ENCODE measurements around the gene LMO2. TPM values are rescaled to one million over a fixed set of nuclear protein-coding genes. Genes with fewer than 3 reads are reported as not detected.
A peak's percentile ranks its signal among the peaks of the same experiment; 100 is the strongest.
"Not testable (repeated sequence)": the region's sequence is repeated elsewhere in the genome, so short reads cannot be mapped to it uniquely, and the experiment has no call there.

The LMO2 gene
- total RNA-seq, 1 donor from 2014 or later, result 3.9 TPM

DNA sequence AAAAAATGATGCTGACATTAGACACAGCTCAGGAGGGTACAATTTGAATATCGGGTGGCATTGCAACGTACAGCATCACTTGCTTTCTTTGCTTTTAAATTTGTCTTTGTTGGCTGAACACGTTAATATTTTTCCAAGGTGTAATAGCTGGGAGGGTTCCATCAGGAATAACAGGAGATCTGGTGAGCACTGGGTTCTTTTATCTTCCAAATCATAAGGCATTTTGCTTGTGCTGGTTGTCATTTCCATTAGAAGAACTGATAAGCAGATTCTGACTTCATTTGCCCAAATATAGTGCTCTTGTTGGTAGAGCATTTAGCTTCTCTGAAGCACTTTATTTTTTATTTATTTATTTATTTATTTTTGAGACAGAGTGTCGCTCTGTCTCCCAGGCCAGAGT, 48.9 kb downstream of the LMO2 start:
- Mint-ChIP-seq H3K4me1 (no peaks in the 10 kb centered on the region), H3K4me3 (no peak overlapping the region), H3K36me3 (no peaks in the 10 kb centered on the region), H3K27me3 (ENCODE audit: low read depth) (peaks cover 56% of the 10 kb centered on the region), H3K27ac (no peak overlapping the region), H3K9me3 (no peaks in the 10 kb centered on the region)
- no peak for DNase-seq (ENCODE audit: low spot score in 2 of 2, unreplicated experiment in 2 of 2)
- TF ChIP-seq CTCF (IDR thresholded peaks at IDR 0.05; ENCODE audit: unreplicated experiment), result no peak

DNA sequence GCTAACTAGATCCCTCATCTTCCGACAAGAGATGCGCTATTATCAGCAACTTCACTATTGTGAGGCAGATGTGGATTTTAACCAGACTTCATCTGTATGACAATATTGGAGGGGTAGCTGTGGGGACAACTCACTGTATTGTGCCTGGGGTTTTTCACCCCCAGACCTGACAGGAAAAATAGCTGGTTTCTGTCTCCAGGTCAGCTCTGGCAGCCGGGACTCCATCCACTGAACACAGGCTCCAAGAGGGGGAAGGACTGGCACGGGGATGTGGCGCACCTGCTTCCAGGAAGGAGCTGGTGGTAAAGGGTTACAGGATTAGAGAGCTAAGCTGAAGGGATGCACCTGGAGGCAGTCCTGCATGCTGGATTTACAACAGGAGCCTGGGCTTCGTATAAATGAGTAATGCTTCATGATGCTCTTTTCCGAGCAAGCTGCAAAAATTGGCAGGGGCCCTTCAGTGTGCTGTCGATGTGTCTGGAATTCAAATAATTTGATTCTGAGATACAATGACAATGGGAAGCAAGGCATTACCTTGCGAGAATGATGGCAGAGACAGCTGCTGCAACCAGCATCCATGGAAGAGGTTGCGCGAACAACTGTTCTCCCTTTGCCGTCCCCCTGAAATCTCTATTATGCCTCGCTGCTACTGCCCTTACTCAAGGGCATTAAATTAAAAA, 49.5 kb downstream of the LMO2 start:
- peaks cover 55% of the 10 kb centered on the region for H3K27me3 Mint-ChIP-seq (ENCODE audit: low read depth)
- H3K4me1 Mint-ChIP-seq, result no peaks in the 10 kb centered on the region
- H3K36me3 Mint-ChIP-seq, result no peaks in the 10 kb centered on the region
- TF ChIP-seq CTCF (IDR thresholded peaks at IDR 0.05; ENCODE audit: unreplicated experiment), result no peak
- H3K9me3 Mint-ChIP-seq, result no peaks in the 10 kb centered on the region
- H3K4me3 Mint-ChIP-seq, result no peak overlapping the region
- DNase-seq (ENCODE audit: low spot score in 2 of 2, unreplicated experiment in 2 of 2), result no peak
- H3K27ac Mint-ChIP-seq, result no peak overlapping the region

DNA sequence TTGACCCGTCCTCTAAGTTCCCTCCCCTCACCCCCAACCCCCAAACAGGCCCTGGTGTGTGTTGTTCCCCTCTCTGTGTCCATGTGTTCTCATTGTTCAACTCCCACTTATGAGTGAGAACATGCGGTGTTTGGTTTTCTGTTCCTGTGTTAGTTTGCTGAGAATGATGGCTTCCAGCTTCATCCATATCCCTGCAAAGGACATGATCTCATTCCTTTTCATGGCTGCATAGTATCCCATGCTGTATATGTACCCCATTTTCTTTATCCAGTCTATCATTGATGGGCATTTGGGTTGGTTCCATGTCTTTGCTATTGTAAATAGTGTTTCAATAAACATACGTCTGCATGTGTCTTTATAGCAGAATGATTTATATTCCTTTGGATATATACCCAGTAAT, 53.6 kb downstream of the LMO2 start:
- not testable (repeated sequence) for H3K27ac Mint-ChIP-seq; H3K4me3 Mint-ChIP-seq; DNase-seq (ENCODE audit: low spot score in 2 of 2, unreplicated experiment in 2 of 2); H3K4me1 Mint-ChIP-seq; H3K9me3 Mint-ChIP-seq; H3K36me3 Mint-ChIP-seq
- H3K27me3 Mint-ChIP-seq (ENCODE audit: low read depth), result peaks cover 36% of the 10 kb centered on the region

DNA sequence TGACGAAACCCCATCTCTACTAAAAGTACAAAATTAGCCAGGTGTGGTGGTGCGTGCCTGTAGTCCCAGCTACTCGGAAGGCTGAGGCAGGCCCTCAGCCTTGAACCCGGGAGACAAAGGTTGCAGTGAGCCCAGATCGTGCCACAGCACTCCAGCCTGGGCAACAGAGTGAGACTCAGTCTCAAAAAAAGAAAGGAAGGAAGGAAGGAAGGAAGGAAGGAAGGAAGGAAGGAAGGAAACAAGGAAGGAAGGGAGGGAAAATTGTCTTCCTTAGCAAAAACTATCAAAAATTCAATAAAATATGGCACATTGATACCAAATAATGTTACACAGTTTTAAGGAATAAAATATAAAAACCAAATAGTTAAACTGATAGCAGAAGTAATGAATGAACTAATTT, 54.5 kb downstream of the LMO2 start:
- H3K4me3 Mint-ChIP-seq; H3K9me3 Mint-ChIP-seq; H3K4me1 Mint-ChIP-seq; H3K27ac Mint-ChIP-seq; DNase-seq (ENCODE audit: low spot score in 2 of 2, unreplicated experiment in 2 of 2); H3K36me3 Mint-ChIP-seq: not testable (repeated sequence)
- peaks cover 37% of the 10 kb centered on the region for H3K27me3 Mint-ChIP-seq (ENCODE audit: low read depth)

- peaks cover 4% of the 10 kb centered on the region for H3K4me1 Mint-ChIP-seq
- peaks cover 36% of the 10 kb centered on the region for H3K27me3 Mint-ChIP-seq (ENCODE audit: low read depth)
- peak; percentile 40 for TF ChIP-seq CTCF (IDR thresholded peaks at IDR 0.05; ENCODE audit: unreplicated experiment)
- no peaks in the 10 kb centered on the region for H3K9me3 Mint-ChIP-seq
- H3K36me3 Mint-ChIP-seq, result no peaks in the 10 kb centered on the region
- DNase-seq (ENCODE audit: low spot score in 2 of 2, unreplicated experiment in 2 of 2), result no peak
- no peak overlapping the region for H3K27ac Mint-ChIP-seq
- H3K4me3 Mint-ChIP-seq, result no peak overlapping the region
Measured at GRCh38 chr11:33835143-33835878, 56.6 kb downstream of the LMO2 start.

GRCh38 chr11:33832676-33833075, 59.2 kb downstream of the LMO2 start:
- H3K27ac Mint-ChIP-seq, result no peak overlapping the region
- no peak for TF ChIP-seq CTCF (IDR thresholded peaks at IDR 0.05; ENCODE audit: unreplicated experiment)
- DNase-seq (ENCODE audit: low spot score in 2 of 2, unreplicated experiment in 2 of 2), result no peak
- no peaks in the 10 kb centered on the region for H3K9me3 Mint-ChIP-seq
- H3K36me3 Mint-ChIP-seq, result no peaks in the 10 kb centered on the region
- no peak overlapping the region for H3K4me3 Mint-ChIP-seq
- peaks cover 6% of the 10 kb centered on the region for H3K4me1 Mint-ChIP-seq
- H3K27me3 Mint-ChIP-seq (ENCODE audit: low read depth), result peaks cover 47% of the 10 kb centered on the region

All from mesothelial cell of epicardium (in vitro differentiated cells).